Measurements from ENCODE around the gene DIO3. TPM values are rescaled to one million over a fixed set of nuclear protein-coding genes. Genes with fewer than 3 reads are reported as not detected.

The DIO3 gene
- polyA plus RNA-seq, 2 donors: 0.20 to 0.64 TPM

DNA sequence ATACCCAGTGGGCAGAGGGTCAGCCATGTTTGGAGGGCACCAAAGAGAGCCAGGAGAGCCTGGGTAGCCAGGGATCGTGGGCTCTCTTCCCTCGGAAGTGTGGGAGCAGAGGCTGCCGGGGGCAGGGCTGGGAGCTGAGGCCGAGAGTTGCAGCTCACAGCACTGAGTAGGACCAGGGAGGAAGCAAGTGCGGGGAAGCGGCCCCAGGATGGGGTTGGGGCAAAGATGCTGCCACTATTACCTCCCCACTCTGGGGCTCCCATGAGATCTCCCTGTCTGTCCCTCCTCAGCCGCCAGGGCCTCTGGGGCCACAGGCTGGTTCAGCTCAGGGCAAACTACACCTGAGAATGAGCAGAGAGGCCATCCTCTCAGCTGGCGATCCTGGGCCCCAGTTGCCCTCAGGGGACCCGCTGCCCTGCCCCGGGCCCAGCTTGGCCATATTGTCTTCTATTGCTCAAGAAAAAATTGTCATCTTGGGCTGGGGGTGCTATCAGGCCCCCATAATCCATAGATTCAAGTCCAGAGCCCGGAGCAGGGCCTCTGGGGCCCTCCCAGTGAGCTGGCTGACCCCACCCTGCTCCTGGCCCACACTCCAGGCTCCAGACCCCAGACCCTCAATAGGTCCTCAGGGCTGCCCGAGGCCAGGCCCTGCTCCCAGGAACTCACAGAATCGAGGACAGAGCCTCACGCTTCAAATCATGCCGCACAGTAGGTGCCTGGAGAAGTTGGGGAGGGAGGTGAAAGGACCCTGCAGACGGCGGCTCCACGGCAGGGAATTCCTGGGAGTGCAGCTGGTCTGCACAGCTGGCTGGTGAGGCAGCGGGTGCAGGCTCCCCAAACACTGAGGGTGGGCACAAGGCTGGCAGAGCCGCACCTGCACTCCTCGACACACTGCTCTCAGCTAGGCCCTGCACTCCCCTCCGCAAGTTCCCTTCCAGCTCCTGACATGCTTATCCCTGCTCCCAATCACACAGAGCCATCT lies 20.5 kb upstream of the DIO3 start:
- H3K36me3 ChIP-seq (ENCODE audit: control insufficient read depth in 2 of 2, insufficient read depth in 2 of 2, low read length in 1 of 2): no peaks in the 10 kb centered on the region
- H3K27me3 ChIP-seq (ENCODE audit: control insufficient read depth in 1 of 2, insufficient read depth in 2 of 2, low read length in 2 of 2): no peaks in the 10 kb centered on the region
- H3K4me1 ChIP-seq (ENCODE audit: control insufficient read depth in 2 of 2, insufficient read depth in 2 of 2, low read length in 1 of 2): peaks cover 0 to 1% of the 10 kb centered on the region in 2 donors
- 91% methylated on average over 22 of the region's 22 CpGs for WGBS, 2 donors
- no peaks in the 10 kb centered on the region for H3K9me3 ChIP-seq (ENCODE audit: control insufficient read depth in 2 of 2, insufficient read depth in 1 of 2, low read depth in 1 of 2, low read length in 1 of 2)
- H3K27ac ChIP-seq (ENCODE audit: low read depth in 2 of 2, low read length in 1 of 2): no peak overlapping the region
- no peak overlapping the region for H3K4me3 ChIP-seq (ENCODE audit: low read depth in 1 of 2, low read length in 2 of 2)

DNA sequence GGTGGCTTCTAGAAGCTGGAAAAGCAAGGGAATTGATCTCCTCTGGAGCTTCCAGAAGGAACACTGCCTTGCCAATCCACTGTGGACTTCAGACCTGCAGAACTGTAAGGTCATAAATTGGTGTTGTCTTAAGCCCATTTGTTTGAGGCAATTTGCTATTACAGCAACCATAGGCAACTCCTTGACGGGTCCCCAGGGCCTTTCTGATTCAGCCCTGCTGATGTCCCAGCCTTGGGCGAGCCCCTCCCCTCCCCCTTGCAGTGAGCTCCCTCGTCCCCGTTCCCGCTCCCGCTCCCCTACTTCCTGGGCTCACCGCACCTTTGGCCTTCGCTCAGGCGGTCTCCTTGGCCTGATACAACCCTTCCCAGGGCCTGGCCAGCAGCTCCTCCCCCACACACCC lies 18.9 kb upstream of the DIO3 start:
- H3K4me3 ChIP-seq (ENCODE audit: low read depth in 1 of 2, low read length in 2 of 2): no peak overlapping the region
- no peaks in the 10 kb centered on the region for H3K4me1 ChIP-seq (ENCODE audit: control insufficient read depth in 2 of 2, insufficient read depth in 2 of 2, low read length in 1 of 2)
- no peak overlapping the region for H3K27ac ChIP-seq (ENCODE audit: low read depth in 2 of 2, low read length in 1 of 2)
- H3K9me3 ChIP-seq (ENCODE audit: control insufficient read depth in 2 of 2, insufficient read depth in 1 of 2, low read depth in 1 of 2, low read length in 1 of 2): peaks cover 0 to 4% of the 10 kb centered on the region in 2 donors
- WGBS, 2 donors: 79 to 82% methylated on average over 9 of the region's 9 CpGs
- H3K27me3 ChIP-seq (ENCODE audit: control insufficient read depth in 1 of 2, insufficient read depth in 2 of 2, low read length in 2 of 2): no peaks in the 10 kb centered on the region
- H3K36me3 ChIP-seq (ENCODE audit: control insufficient read depth in 2 of 2, insufficient read depth in 2 of 2, low read length in 1 of 2): no peaks in the 10 kb centered on the region

DNA sequence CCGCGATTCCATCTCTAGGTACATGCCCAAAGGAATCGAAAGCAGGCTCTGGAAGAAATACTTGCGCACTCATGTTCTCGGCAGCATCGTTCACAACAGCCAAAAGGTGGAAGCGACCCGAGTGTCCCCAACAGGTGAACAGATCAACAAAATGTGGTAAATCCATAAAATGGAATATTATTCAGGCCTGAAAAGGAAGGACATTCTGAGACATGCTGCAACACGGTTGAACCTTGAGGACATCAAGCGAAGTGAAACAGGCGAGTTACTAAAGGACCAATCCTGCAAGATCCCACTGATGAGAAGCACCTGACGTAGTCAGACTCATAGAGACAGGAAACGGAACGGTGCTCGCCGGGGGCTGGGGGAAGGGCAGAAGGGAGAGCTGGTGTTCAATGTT lies 17.5 kb upstream of the DIO3 start:
- Histone ChIP-seq H3K27ac (ENCODE audit: low read depth in 2 of 2, low read length in 1 of 2) (no peak overlapping the region), H3K36me3 (ENCODE audit: control insufficient read depth in 2 of 2, insufficient read depth in 2 of 2, low read length in 1 of 2) (no peaks in the 10 kb centered on the region), H3K4me3 (ENCODE audit: low read depth in 1 of 2, low read length in 2 of 2) (no peak overlapping the region), H3K27me3 (ENCODE audit: control insufficient read depth in 1 of 2, insufficient read depth in 2 of 2, low read length in 2 of 2) (no peaks in the 10 kb centered on the region), H3K4me1 (ENCODE audit: control insufficient read depth in 2 of 2, insufficient read depth in 2 of 2, low read length in 1 of 2) (no peaks in the 10 kb centered on the region), H3K9me3 (ENCODE audit: control insufficient read depth in 2 of 2, insufficient read depth in 1 of 2, low read depth in 1 of 2, low read length in 1 of 2) (peaks cover 0 to 4% of the 10 kb centered on the region in 2 donors)
- WGBS, 2 donors: 95 to 96% methylated on average over 16 of the region's 16 CpGs

DNA sequence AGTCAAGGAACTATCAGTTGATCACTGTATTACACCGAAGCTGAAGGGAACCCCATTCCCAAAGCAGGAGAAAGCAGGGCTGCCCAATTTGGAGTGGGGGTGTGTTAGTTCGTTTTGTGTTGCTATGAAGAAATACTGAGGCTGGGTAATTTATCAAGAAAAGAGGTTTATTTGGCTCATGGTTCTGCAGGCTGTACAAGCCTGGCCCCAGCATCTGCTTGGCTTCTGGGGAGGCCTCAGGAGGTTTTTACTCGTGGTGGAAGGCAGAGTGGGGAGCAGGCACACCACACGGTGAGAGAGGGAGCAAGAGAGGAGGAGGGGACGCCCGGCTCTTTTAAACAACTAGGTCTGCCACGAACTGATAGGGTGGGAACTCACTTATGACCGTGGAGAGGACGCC lies 16.7 kb upstream of the DIO3 start:
- Histone ChIP-seq H3K4me3 (ENCODE audit: low read depth in 1 of 2, low read length in 2 of 2) (no peak overlapping the region), H3K27me3 (ENCODE audit: control insufficient read depth in 1 of 2, insufficient read depth in 2 of 2, low read length in 2 of 2) (no peaks in the 10 kb centered on the region), H3K4me1 (ENCODE audit: control insufficient read depth in 2 of 2, insufficient read depth in 2 of 2, low read length in 1 of 2) (no peaks in the 10 kb centered on the region), H3K27ac (ENCODE audit: low read depth in 2 of 2, low read length in 1 of 2) (no peak overlapping the region), H3K36me3 (ENCODE audit: control insufficient read depth in 2 of 2, insufficient read depth in 2 of 2, low read length in 1 of 2) (no peaks in the 10 kb centered on the region), H3K9me3 (ENCODE audit: control insufficient read depth in 2 of 2, insufficient read depth in 1 of 2, low read depth in 1 of 2, low read length in 1 of 2) (peaks cover 0 to 4% of the 10 kb centered on the region in 2 donors)
- WGBS, 2 donors: 75 to 78% methylated on average over 9 of the region's 9 CpGs

DNA sequence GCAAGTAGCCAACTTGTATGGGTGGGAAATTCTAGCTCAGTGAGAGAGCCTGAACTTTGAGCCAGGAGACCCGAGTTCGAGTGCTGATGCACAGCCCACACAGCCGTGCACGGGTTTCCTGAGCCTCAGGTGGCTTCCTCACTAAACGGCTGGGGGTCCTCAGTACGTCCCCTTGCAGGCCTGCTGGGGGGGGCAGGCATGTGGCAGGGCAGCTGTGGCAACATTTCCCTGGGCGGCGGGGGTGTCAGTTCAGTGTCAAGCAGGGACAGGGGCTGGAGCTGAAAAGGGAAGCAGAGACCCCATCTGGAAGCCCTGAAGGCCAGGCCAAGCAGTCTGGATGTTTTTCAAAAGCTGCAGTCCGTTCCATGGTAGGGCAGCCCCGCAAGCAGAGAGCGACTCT lies 14.6 kb upstream of the DIO3 start:
- WGBS, 2 donors: 77 to 83% methylated on average over 11 of the region's 11 CpGs
- H3K4me1 ChIP-seq (ENCODE audit: control insufficient read depth in 2 of 2, insufficient read depth in 2 of 2, low read length in 1 of 2): no peaks in the 10 kb centered on the region
- H3K4me3 ChIP-seq (ENCODE audit: low read depth in 1 of 2, low read length in 2 of 2): no peak overlapping the region

DNA sequence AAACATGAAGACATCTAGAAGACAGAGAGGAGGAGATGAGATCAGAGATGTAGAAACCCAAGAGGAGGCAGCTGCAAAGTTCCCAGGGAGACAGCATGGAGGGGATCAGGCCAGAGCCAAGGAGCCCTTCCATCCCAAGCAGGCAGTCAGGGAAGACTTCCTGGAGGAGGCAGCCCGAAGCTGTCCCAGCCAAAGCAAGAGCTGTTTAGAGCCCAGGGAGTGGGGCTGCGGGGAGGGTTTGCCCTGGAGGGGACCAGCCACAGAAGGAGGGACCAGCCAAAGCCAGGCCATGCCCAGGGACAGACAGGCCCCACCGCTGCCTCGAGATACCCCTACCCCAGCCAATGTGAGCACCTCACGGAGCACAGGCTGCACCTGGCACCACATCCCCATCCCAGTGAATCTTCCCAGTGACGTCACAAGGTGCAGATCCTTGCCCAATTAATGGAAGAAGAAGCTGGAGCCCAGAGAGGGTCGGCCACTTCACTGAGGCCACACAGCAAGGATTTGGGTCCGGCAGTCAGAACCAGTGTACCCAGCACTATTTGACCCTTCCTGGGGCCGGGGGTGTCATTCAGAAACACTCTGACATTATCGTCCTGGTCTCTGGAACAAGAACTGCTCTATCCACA lies 14.1 kb upstream of the DIO3 start:
- Histone ChIP-seq H3K4me1 (ENCODE audit: control insufficient read depth in 2 of 2, insufficient read depth in 2 of 2, low read length in 1 of 2) (no peaks in the 10 kb centered on the region), H3K27ac (ENCODE audit: low read depth in 2 of 2, low read length in 1 of 2) (no peak overlapping the region), H3K9me3 (ENCODE audit: control insufficient read depth in 2 of 2, insufficient read depth in 1 of 2, low read depth in 1 of 2, low read length in 1 of 2) (peaks cover 0 to 4% of the 10 kb centered on the region in 2 donors), H3K4me3 (ENCODE audit: low read depth in 1 of 2, low read length in 2 of 2) (no peak overlapping the region), H3K27me3 (ENCODE audit: control insufficient read depth in 1 of 2, insufficient read depth in 2 of 2, low read length in 2 of 2) (no peaks in the 10 kb centered on the region), H3K36me3 (ENCODE audit: control insufficient read depth in 2 of 2, insufficient read depth in 2 of 2, low read length in 1 of 2) (no peaks in the 10 kb centered on the region)
- WGBS, 2 donors: 80 to 82% methylated on average over 10 of the region's 10 CpGs

More for the DNA sequence above, 14.6 kb upstream of the DIO3 start:
- H3K9me3 ChIP-seq (ENCODE audit: control insufficient read depth in 2 of 2, insufficient read depth in 1 of 2, low read depth in 1 of 2, low read length in 1 of 2): peaks cover 0 to 4% of the 10 kb centered on the region in 2 donors
- no peaks in the 10 kb centered on the region for H3K36me3 ChIP-seq (ENCODE audit: control insufficient read depth in 2 of 2, insufficient read depth in 2 of 2, low read length in 1 of 2)
- H3K27ac ChIP-seq (ENCODE audit: low read depth in 2 of 2, low read length in 1 of 2): no peak overlapping the region
- no peaks in the 10 kb centered on the region for H3K27me3 ChIP-seq (ENCODE audit: control insufficient read depth in 1 of 2, insufficient read depth in 2 of 2, low read length in 2 of 2)

DNA sequence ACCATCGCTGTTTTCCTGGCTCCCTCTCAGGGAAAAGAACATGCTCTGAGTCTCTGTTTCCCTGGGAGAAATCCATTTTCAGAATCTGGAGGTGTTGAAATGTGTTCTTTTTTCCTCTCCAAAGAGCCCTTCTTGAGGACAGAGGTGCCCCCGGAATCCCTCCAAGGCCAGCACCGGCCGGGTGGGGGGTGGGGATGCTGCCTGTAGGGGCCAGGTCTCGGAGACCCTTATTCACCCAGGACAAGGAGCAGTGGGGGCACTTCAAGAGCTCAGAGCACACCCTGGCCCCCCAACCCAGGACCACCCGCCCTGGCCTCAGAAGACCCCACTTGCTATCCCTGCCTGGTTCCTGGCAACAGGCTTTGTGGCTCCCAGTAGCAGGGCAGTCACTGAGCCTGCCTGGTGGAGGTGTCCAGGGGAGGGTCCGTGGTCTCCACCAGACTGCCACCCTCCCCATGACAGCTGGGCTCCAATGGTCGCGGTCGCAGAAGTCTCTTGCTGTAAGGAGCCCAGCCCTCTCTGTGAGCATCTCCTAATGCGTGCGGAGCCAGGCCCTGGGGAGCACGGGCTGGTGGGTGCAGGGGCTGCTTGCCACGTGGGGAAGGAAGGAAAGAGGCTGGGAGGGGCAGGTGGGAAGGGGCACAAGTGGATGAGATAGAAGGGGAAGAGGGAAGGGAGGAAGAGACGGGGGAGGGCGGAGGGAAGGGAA lies 13.2 kb upstream of the DIO3 start:
- Histone ChIP-seq H3K4me3 (ENCODE audit: low read depth in 1 of 2, low read length in 2 of 2) (no peak overlapping the region), H3K4me1 (ENCODE audit: control insufficient read depth in 2 of 2, insufficient read depth in 2 of 2, low read length in 1 of 2) (no peaks in the 10 kb centered on the region), H3K36me3 (ENCODE audit: control insufficient read depth in 2 of 2, insufficient read depth in 2 of 2, low read length in 1 of 2) (no peaks in the 10 kb centered on the region), H3K9me3 (ENCODE audit: control insufficient read depth in 2 of 2, insufficient read depth in 1 of 2, low read depth in 1 of 2, low read length in 1 of 2) (peaks cover 0 to 4% of the 10 kb centered on the region in 2 donors), H3K27me3 (ENCODE audit: control insufficient read depth in 1 of 2, insufficient read depth in 2 of 2, low read length in 2 of 2) (no peaks in the 10 kb centered on the region), H3K27ac (ENCODE audit: low read depth in 2 of 2, low read length in 1 of 2) (no peak overlapping the region)
- WGBS, 2 donors: 60 to 65% methylated on average over 14 to 16 of the region's 16 CpGs

DNA sequence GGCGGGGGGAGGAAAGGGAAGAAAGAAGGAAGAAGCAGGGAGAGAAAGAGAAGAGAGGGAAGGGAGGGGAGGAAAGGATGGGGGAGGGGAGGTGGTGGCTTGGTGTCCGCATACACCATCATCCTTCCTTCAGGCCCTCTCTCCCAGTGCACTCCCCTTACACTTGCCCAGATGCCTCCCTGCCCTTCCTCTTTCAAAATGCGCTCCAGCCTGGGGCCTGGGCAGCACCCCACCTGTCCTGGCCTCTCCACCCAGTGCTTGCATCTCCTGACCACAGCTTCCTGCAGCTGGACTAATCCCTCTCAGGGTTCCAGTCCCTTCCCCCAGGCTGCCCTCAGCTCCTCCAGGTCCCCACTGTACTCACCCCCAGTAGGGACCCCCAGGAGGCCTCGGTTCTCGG lies 12.6 kb upstream of the DIO3 start:
- WGBS, 2 donors: 71 to 84% methylated on average over 4 to 5 of the region's 5 CpGs
- Histone ChIP-seq H3K27me3 (ENCODE audit: control insufficient read depth in 1 of 2, insufficient read depth in 2 of 2, low read length in 2 of 2) (no peaks in the 10 kb centered on the region), H3K4me3 (ENCODE audit: low read depth in 1 of 2, low read length in 2 of 2) (no peak overlapping the region), H3K27ac (ENCODE audit: low read depth in 2 of 2, low read length in 1 of 2) (no peak overlapping the region), H3K36me3 (ENCODE audit: control insufficient read depth in 2 of 2, insufficient read depth in 2 of 2, low read length in 1 of 2) (no peaks in the 10 kb centered on the region), H3K9me3 (ENCODE audit: control insufficient read depth in 2 of 2, insufficient read depth in 1 of 2, low read depth in 1 of 2, low read length in 1 of 2) (peaks cover 0 to 4% of the 10 kb centered on the region in 2 donors), H3K4me1 (ENCODE audit: control insufficient read depth in 2 of 2, insufficient read depth in 2 of 2, low read length in 1 of 2) (no peaks in the 10 kb centered on the region)

DNA sequence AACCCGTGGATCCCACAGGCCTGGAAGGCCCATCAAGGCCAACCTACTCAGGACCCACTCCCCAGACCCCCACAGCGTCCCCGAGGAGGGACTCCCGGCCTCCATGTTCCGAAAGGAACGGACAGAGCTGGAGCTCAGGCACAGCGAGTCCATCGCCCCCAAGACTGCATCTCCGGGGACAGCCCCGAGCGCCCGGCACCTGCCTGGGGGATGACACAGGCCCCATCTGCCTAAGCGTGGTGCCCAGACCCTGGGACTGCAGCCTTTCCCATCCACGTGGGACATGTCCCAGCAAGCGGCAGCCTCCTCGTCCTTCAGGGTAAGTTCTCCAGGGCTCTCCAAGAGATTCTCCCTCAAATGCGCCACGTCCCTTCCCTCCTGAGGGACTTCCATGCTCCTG lies 12.1 kb upstream of the DIO3 start:
- no peak overlapping the region for H3K4me3 ChIP-seq (ENCODE audit: low read depth in 1 of 2, low read length in 2 of 2)
- H3K4me1 ChIP-seq (ENCODE audit: control insufficient read depth in 2 of 2, insufficient read depth in 2 of 2, low read length in 1 of 2): no peaks in the 10 kb centered on the region
- H3K9me3 ChIP-seq (ENCODE audit: control insufficient read depth in 2 of 2, insufficient read depth in 1 of 2, low read depth in 1 of 2, low read length in 1 of 2): peaks cover 0 to 6% of the 10 kb centered on the region in 2 donors
- no peaks in the 10 kb centered on the region for H3K27me3 ChIP-seq (ENCODE audit: control insufficient read depth in 1 of 2, insufficient read depth in 2 of 2, low read length in 2 of 2)
- 83 to 87% methylated on average over 15 to 18 of the region's 18 CpGs for WGBS, 2 donors
- no peaks in the 10 kb centered on the region for H3K36me3 ChIP-seq (ENCODE audit: control insufficient read depth in 2 of 2, insufficient read depth in 2 of 2, low read length in 1 of 2)
- H3K27ac ChIP-seq (ENCODE audit: low read depth in 2 of 2, low read length in 1 of 2): no peak overlapping the region
